NCI-H2196 (cell line): ENCODE results near the gene CDIP1.

Source experiments
- DNase-seq: peaks from one replicate; lab custom pipeline; 2025; ENCODE audit not compliant: unreplicated experiment; lab: John Stamatoyannopoulos, UW

CDIP1 gene

DNA sequence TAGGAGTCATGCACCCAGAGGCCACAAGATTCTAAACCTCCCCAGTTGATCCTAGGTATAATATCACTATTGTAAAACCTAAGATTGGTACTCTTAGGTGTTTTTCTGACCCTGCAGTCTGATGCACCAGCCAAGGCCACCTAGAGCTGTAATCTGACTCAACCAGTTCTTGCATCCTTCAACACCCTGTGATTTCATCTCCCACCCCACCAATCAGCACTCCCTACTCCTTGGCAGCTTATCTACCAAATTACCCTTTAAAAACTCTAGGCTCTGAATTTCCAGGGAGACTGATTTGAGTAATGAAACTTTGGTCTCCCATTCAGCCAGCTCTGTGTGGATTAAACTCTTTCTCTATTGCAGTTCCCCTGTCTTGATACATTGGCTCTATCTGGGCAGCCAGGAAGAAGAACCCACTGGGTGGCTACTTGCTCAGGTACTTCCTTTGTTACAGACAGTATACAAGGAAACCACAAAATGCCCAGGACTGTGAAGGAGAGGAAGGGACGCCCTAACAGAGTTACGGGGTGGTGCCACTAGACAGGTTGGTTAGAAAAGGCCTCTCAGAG lies 1.2 kb upstream of the CDIP1 start:
- no peak for DNase-seq

DNA sequence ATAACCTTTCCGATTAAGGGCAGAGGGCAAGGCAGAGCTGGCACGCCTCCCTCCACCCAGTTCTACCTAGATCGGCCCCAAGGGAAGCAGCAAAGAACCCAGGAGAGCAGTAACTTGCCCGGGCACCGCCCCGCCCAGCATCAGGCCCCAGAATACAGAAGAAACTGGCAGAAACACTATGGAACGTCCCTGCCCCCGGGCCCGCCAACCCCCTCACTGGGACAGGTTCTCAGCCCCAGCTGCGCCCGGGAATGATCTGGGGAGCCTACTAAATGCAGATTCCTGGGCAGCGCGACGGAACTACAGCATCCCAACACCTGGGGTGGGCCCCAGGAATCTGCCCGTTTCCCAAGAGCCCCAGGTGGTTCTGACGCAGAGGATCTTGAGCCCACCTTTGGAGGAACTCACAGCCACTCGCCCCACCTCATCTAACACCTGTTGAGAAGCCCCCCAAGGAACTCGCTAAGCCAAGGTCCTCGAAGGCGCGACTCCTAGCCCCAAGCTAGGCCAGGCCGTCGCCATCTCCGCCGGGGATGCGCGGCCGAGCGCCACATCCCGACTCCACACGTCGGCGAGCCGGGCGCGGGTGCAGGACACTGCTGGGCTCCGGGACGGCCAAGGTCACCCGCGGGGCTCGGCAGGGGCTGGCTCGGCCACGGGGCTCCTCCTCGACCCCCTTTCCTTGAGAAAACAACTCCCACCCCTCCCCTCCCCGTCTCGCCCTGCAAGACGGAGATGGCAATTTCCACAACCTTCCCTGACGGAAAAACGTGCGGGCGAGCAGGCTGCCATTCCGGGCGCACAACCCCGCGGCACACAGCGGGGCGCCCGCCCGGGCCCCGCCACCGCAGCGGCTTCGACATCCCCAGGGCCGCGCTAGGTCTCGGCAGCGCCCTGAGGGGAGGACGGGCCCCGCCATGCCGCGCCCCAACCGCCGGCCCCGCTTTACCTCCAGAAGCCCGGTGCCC lies 913 bp downstream of the CDIP1 start:
- no peak for DNase-seq

DNA sequence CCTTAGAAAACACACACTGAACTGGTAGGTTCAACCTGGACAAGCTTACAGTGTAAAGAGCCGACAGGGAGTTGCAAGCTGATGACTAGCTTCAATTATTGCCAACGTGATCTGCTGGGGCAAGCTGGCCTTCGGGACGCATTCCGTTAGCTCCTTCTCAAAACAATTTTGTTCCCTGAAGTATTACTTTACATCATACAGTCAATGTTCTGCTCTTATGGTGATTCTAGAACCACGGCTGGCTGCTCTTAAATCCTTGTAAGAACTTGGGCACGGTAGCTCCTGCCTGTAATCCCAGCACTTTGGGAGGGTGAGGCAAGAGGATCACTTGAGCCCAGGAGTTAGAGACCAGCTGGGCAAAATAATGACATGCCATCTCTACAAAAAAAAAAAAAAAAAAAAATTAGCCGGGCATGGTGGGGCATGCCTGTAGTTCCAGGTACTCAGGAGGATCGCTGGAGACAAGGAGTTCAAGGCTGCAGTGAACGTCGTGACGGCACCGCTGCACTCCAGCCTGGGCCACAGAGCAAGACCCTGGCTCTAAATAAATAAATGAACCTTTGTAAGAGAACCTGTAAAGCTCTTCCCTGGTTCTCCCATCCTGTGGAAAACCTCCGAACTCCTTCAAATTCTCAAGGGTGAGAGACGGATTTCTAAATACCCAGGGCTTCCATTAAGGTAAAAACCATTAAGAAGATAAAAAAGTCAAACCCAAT lies 2.0 kb downstream of the CDIP1 start:
- no peak for DNase-seq

DNA sequence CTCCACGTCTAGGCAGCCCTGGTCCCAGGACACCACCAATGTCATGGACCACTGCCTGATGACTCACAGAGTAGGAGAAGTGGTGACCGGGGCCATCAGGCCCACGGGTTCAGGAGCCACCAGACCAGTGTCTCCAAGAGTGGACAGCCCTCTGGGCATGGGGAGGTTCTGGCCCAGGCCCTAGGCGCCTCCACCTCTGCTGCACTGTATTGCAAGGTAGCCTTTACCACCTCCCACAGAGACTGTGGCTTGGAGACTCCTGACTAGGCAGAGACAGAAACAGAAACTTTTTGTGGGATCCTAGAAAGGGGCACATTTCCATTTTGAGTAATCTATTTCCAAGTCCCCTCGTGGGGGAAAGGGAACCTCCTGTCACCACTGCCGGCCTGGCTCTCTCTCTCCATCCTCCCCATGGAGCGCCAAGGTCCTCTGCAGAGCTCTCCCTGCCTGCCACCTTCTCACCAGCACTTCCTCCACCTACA lies 2.9 kb downstream of the CDIP1 start:
- no peak for DNase-seq

DNA sequence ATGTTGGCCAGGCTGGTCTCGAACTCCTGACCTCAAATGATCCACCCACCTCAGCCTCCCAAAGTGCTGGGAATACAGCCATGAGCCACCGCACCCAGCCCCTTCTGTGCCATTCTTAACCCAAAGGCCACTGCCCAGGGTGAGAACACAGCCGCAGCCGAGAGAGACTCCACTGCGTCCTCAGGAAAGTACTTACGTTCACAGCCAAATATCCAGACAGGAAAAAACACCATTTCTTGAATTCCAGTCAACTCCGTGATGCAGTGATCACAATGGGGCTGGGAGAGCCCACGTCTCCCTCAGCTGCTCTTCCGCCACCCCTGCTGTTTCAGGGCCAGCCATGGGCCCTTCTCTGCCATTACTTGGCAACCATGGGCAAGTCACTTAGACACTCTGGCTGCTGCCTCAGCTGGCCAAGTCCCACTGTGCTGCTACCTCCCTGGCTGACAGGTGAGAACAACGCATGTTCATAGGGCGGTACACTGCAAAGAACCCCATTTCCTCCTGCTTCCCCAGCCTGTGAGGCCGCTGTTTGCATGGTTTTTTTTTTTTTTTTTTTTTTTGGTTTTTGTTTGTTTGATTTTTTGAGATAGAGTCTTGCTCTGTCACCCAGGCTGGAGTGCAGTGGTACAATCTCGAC lies 4.3 kb downstream of the CDIP1 start:
- no peak for DNase-seq

DNA sequence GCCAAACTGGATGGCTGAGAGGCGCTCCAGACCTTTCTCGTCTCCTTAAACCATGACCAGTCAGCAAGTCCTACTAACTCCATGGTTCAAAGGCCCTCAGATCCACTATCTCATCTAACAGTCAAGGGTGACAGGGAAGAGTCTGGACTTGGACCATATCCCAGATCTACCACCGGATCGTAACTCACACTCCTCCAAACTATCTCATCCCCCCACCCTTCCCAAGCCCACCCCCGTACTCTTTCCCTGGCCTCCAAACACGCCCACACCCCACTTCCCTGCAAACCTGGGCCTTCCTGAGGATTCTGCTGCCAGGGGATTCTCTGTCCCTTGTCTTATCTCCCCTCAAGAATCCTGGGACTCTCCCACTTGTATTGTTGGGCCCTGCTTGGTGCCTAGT lies 5.1 kb downstream of the CDIP1 start:
- no peak for DNase-seq

DNA sequence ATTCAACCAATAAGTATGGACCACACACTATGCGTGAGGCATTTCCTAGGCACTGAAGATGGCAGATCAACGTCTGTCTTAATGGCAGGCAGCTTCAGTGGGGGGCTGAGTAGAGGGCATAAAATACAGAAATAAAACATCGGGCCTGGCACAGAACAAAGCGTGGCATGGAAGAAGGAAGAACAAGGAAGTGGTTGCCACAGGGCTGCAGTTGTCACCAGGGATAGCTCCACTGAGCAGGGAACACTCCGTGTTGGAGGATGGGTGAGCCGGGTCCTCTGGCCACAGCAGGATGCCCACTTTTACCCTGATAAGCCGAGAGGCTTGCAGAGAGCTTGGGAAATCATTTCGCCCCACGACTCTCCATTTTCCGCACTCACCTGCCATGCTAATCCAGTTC lies 6.3 kb downstream of the CDIP1 start:
- DNase-seq: no peak

DNA sequence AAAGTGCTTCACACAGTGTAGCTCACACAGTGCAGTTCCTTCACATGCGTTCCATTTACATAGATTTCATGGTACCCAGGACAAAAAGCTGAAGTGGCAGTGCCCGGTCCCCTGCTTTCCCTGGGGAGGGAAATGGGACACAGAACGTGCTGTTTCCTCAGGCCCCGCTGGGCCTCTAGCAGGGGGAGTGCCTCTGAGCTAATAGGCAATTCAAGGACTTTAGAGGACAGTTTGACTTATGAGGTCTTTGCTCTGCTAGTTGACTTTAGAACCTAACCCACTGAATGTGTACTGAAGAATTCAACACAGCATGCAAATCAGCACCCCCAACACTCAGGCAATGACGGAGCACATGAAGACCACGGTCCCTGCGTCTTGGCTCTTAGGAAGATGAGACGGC lies 6.8 kb downstream of the CDIP1 start:
- no peak for DNase-seq

DNA sequence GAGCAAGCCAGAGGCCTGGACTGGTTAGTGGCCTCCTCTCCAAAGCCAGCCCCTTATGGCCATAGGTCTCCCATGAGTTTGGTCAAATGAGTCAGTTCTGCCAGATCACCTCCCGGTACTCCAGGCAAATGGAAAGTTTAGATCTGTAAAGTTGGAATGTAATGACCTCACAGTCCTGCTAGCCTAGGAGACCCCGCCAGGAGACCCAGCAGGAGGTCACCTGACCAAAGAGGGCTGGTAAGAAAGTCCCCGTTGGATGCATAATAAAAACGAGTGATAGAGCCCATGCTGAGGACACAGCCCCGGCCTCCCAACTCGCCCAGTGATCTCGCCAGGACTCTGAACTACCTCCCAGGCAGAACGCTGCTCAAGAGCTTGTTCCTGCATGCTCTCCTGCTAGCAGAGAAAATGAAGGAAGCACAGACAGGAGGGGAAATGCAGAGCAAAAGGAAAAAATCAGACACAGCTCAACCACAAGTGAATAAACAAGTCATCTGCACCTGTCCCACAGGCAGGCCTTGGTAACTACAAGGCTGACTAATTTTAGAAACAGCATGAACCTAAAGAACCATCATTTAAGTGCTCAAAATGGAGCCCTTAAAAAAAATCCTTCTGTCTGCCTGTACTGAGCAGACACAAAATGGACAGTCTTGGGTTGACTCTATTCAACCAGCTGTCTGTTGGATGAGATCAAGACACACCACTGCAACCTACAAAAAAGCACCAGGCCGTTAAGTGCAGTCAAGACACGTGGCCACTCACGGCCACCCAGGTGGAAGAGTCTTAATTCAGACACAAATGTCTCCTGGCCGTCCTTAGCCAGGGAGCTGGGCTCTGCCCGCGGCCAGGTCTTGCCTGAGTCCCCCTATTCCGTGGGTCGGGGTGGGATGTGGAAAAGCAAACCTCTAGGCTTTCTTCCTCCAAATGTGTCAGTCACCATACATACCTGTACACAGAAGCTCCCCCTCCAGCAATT lies 9.2 kb downstream of the CDIP1 start:
- DNase-seq: no peak

DNA sequence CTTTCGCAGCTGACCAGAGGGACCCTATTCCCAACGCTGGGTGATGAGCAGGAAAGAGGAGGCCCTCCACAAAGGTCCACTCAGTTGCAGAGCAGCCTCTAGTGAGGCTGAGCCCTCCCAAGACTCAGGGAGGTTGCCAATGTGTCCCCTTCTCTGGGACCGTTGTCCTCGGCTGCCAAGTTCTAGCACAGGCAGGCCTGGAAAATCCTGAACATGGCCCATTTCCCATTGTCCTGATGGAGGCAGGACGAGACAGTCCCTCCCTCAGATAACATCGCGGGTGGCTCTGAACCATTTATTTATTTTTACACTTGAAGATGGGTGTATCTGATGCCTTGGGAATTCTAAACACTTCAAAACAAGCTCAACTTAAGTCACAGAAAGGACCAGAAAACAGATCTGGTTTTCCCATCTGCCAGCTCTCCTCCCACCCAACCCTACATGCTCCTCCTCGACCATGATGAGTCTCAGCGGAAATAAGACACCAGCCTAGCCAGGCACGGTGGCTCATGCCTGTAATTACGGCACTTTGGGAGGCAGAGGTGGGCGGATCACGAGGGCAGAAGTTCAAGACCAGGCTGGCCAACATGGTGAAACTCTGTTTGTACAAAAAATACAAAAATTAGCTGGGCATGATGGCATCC lies 12.8 kb downstream of the CDIP1 start:
- no peak for DNase-seq

DNA sequence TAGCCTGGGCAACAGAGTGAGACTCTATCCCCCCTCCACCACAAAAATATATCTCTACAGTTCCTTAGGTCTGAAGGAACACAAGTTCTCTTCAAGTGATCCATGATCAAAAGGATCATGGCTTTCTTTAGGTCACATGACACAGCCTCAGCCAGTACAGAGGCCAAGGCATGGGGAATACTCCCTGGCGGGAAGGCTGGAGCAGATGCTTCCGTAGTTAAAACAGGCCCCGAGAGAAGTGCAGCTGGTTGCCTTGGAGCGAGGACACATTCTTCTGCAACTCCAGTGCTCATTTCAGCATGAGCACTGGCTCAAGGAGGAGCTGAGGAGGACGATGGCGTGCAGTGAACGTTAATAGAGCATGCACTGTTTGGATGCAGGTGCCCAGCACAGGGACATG lies 13.5 kb downstream of the CDIP1 start:
- no peak for DNase-seq

DNA sequence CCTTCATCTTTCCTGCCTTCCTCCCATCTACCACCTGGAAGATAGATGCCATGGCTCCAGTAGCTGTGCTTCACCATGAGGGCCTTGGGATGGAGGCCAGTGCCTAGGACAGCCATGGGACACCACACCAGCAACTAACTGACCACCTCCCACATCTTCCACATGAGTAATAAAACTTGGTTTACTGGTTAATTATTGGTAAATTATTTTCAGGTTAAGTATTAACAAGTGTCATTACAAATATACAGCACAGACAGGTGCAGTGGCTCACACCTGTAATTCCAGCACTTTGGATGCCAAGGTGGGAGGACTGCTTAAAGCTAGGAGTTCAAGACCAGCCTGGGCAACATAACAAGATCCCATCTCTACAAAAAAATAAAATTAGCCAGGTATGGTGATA lies 14.0 kb downstream of the CDIP1 start:
- DNase-seq: no peak

DNA sequence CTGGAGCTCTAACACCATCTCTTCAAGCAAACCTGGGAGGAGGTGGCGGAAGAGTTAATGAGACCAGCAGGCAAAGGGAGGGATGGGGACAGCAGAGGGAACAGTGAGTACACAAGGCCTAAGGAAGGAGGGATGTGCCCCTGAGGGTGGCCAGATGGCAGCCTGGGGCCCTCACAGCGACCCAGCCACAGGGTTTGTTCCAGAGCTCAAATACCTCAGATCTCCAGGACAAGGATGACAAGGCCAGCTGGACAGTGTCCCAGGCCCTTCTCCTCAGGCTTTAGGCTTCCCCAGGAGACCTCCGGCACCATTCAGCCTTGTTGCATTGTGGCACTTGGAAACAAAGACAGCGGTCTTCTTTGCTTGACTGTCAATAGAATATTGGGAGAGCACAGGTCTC lies 14.9 kb downstream of the CDIP1 start:
- DNase-seq: no peak

DNA sequence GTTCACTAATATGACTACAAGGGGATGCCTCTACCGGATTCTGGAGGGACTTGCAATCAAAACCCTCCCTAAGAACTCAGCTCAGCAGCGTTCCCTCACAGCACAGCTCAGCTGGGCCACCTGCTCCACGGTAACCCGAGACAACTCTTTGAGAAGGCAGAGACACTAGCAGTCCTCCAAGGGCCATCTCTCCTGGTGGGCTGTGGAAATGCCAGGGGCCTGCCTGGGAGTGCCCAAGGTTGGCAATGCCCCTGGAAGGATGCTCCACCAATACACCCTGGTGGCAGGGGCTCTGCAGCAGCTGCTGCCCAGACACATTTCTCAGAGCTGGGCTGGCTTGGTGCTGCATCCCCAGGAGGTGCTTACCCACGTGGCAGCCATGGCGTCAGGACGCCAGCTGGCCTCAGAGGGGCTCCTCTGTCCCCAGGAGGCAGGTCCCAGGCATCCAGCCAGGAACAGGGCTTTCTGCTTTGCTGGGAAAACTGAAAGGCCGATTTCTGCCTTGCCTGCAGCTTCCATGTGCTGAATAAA lies 16.5 kb downstream of the CDIP1 start:
- peak; percentile 84 for DNase-seq

DNA sequence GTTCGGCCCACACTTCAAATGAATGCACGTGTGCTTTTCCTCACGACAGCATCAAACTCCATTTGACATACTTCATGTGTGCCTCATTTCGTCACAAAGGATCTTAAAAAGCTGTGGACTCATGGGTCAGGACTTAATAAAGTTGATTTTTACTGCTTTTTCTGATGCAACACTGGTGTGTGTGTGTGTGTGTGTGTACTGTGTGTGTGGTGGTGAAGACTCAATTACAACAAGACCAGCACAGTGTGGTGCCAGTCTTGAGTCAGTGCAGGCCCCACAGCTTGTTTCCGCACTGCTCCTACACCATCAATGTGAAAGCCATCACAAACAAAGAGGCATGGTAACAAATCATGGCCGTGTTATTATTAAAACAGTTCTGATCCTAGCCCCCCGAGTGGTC lies 17.7 kb downstream of the CDIP1 start:
- DNase-seq: no peak

DNA sequence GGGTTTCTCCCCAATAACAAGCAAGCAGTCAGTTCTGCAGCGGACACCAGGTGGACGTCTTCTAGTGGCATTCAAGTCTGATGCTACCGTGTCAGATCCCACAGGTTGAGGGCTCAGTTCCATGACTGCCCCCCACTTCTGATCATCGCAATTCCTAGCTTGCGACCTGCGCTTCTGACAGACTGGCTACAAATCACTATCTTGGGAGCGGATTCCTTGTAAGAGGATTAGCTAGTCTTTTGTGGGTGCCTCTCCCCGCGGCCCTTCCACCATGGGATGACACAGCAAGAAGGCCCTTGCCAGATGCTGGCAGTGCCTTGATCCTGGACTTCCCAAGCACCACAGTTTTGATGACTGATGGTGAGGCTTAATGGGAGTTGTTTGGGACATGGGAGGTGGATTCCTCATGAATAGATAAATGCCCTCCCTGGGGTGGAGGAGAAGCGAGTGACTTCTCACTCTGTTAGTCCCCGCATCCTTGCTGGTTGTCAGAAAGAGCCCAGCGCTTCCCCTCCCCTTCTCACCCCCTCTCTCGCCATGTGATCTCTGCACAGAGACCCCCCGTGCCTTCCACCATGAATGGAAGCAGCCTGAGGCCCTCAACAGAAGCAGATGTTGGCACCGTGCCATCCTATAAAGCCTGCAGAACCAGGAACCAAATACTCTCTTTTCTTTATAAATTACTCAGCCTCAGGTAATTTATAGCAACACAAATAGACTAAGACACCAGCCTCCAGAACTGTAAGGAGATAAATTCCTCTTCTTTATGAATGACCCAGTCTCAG lies 19.1 kb downstream of the CDIP1 start:
- no peak for DNase-seq

DNA sequence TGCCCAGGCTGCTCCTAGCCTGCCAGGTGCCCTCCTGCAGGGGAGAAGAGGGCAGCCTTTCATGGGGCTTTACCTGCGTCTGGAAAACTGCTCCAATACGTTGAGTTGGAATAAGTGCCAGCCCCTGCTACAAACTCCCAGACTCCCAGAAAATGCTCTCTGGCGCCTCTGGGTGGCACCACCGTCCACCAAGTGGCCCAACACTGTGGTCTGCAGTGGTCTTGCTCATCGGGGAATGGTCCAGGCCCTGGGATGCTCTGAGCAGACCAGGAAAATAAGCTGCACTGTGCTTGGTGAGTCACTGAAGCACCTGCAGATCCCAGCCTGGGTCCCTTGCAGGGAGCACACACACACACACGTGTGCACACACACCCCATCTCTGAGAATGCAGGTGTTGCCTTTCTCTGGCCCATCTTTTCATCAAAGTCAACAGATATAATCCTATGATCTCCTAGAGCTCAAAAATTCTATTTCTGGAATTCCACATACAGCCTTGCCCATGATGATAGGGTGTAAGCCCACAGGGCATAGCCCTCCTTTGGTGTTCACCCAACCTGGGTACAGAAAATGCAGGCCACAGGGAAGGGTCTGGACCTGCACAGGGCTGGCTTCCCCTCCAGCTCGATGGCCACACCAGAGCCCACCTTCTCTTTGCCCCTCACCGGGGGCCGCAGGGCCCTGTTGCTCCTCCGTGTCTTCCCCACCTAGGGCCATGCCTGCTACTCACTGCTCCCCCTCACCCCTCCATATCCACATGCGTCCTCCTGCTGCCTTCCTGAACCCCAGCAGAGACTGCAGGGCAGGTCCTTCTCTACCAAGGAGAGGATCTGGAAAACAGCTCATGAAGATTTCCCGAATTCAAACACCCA lies 20.5 kb downstream of the CDIP1 start:
- DNase-seq: peak; percentile 39
